ENCODE data around the gene STIM1. TPM values are rescaled to one million over a fixed set of nuclear protein-coding genes. Genes with fewer than 3 reads are reported as not detected.
A peak's percentile ranks its signal among the peaks of the same experiment; 100 is the strongest.

Gene STIM1
- total RNA-seq, 1 experiment from 2014 or later = 18.0 TPM

- TF ChIP-seq USF2 (CRISPR knock-in tag; IDR thresholded peaks at IDR 0.05) (no peak), MLX (CRISPR knock-in tag; IDR thresholded peaks at IDR 0.05) (no peak), NFYB (CRISPR knock-in tag; conservative IDR thresholded peaks at IDR 0.05; ENCODE audit: low read depth) (no peak), ZNF219 (CRISPR knock-in tag; IDR thresholded peaks at IDR 0.05; ENCODE audit: borderline replicate concordance) (no peak)
These were observed 112.2 kb downstream of the STIM1 start (continued) for GRCh38 chr11:3967695-3968094.

- POLR2A ChIA-PET = interaction anchor here (0.6 kb wide), 1 partner anchor 60 kb away, joined by 3 read pairs; no protein-coding TSS in a partner anchor
- TF ChIP-seq NFE2L1 (CRISPR knock-in tag; IDR thresholded peaks at IDR 0.05) (no peak), ZNF121 (CRISPR knock-in tag; IDR thresholded peaks at IDR 0.05) (peak; percentile 67; the same call in 1 of the 2 replicates), KAT7 (CRISPR knock-in tag; IDR thresholded peaks at IDR 0.05; ENCODE audit: borderline replicate concordance) (no peak)
- CTCF ChIA-PET = no interaction called here
- no peak for ATAC-seq
- Mint-ChIP-seq H3K27ac (no peak overlapping the region), H3K4me3 (no peak overlapping the region), H3K4me1 (0 out of 2 replicates have a peak, but pooled peaks cover 2% of the 10 kb centered on the region), H3K27me3 (ENCODE audit: low read depth) (no peaks in the 10 kb centered on the region), H3K36me3 (no peaks in the 10 kb centered on the region), H3K9me3 (no peaks in the 10 kb centered on the region)
- no peak for DNase-seq (ENCODE audit: low spot score)
These were observed 113.7 kb downstream of the STIM1 start for GRCh38 chr11:3969200-3969599.

GRCh38 chr11:3969613-3970012 is 114.1 kb downstream of the STIM1 start:
- Mint-ChIP-seq H3K4me1 (0 out of 2 replicates have a peak, but pooled peaks cover 2% of the 10 kb centered on the region), H3K4me3 (no peak overlapping the region), H3K27ac (no peak overlapping the region), H3K27me3 (ENCODE audit: low read depth) (no peaks in the 10 kb centered on the region), H3K9me3 (no peaks in the 10 kb centered on the region), H3K36me3 (no peaks in the 10 kb centered on the region)
- ChIA-PET CTCF (interaction anchor here (0.7 to 0.9 kb wide), 2 partner anchors 10 to 21 kb away, joined by 3 read pairs; no protein-coding TSS in a partner anchor), POLR2A (interaction anchor here (0.6 kb wide), 1 partner anchor 60 kb away, joined by 3 read pairs; no protein-coding TSS in a partner anchor)
- DNase-seq (ENCODE audit: low spot score) (no peak), ATAC-seq (no peak)
- TF ChIP-seq RORB (CRISPR knock-in tag; IDR thresholded peaks at IDR 0.05) (no peak), ZNF425 (CRISPR knock-in tag; conservative IDR thresholded peaks at IDR 0.05) (no peak), E2F5 (CRISPR knock-in tag; IDR thresholded peaks at IDR 0.05) (no peak), GABPB1 (CRISPR knock-in tag; IDR thresholded peaks at IDR 0.05) (no peak), CTCF (IDR thresholded peaks at IDR 0.05) (no peak), ZNF317 (CRISPR knock-in tag; IDR thresholded peaks at IDR 0.05; ENCODE audit: borderline replicate concordance, low read depth) (no peak), ATF3 (CRISPR knock-in tag; conservative IDR thresholded peaks at IDR 0.05) (no peak), JAZF1 (CRISPR knock-in tag; IDR thresholded peaks at IDR 0.05) (no peak), SP1 (CRISPR knock-in tag; conservative IDR thresholded peaks at IDR 0.05) (no peak)

Data from WTC11 (cell line).